Transverse colon (tissue), 3 donors: ENCODE results near the gene RABGEF1.

Experiments used
- CTCF ChIP-seq, 5 experiments: fragments of 200-600 bp in 3 of 5; fragments of 450-650 bp in 2 of 5; sonication (generic) in 3 of 5; IDR thresholded peaks; 1 replicate in 2 of 5; 2 replicates in 3 of 5; pipeline ENCODE4 v1.5.1; 2016 to 2017; ENCODE audit warnings: antibody characterized with exemption in 5 of 5, inconsistent platforms in 3 of 5, mild to moderate bottlenecking in 2 of 5, moderate library complexity in 1 of 5
- POLR2A ChIP-seq: fragments of 450-650 bp; IDR thresholded peaks from one replicate; pipeline ENCODE4 v1.6.1; 2016; ENCODE audit warnings: antibody characterized with exemption, mild to moderate bottlenecking, moderate library complexity

- TF ChIP-seq CTCF (IDR thresholded peaks at IDR 0.05) (no peak), POLR2A (no peak)
These were observed 92.2 kb downstream of the RABGEF1 start for GRCh38 chr7:66832531-66833351.
